UCSD-AML1 (cell line): ENCODE measurements around the gene NLRP10.
A peak's percentile ranks its signal among the peaks of the same experiment; 100 is the strongest.
"Not testable (repeated sequence)": the region's sequence is repeated elsewhere in the genome, so short reads cannot be mapped to it uniquely, and the experiment has no call there.

Experiments used
- DNase-seq: peaks from one replicate; lab custom pipeline; 2025; ENCODE audit not compliant: unreplicated experiment; lab: John Stamatoyannopoulos, UW

The NLRP10 gene

GRCh38 chr11:7965386-7965785 lies at the start of gene NLRP10:
TSS of gene NLRP10 (minus strand) at chr11:7965447. CDS start at chr11:7963495, 1,952 bp downstream.
- DNase-seq: no peak

- no peak for DNase-seq
Measured at GRCh38 chr11:8013833-8014232, 48.6 kb upstream of the NLRP10 start.

GRCh38 chr11:8011981-8012444 lies 46.8 kb upstream of the NLRP10 start:
- DNase-seq: no peak

- DNase-seq: no peak
Measured at GRCh38 chr11:8011371-8011770, 46.1 kb upstream of the NLRP10 start.

- no peak for DNase-seq
Measured at GRCh38 chr11:8009856-8010255, 44.6 kb upstream of the NLRP10 start.

- no peak for DNase-seq
Measured at GRCh38 chr11:8008212-8008611, 43.0 kb upstream of the NLRP10 start.

- DNase-seq: peak; percentile 21
Measured at GRCh38 chr11:8006349-8006977, 41.2 kb upstream of the NLRP10 start.

GRCh38 chr11:8005556-8005955 lies 40.3 kb upstream of the NLRP10 start:
- no peak for DNase-seq

GRCh38 chr11:8004008-8004407 lies 38.8 kb upstream of the NLRP10 start:
- no peak for DNase-seq

- DNase-seq: no peak
Measured at GRCh38 chr11:8003187-8003586, 37.9 kb upstream of the NLRP10 start.

- DNase-seq: no peak
Measured at GRCh38 chr11:8002676-8003075, 37.4 kb upstream of the NLRP10 start.

GRCh38 chr11:8000390-8000789 lies 35.1 kb upstream of the NLRP10 start:
- DNase-seq: no peak

GRCh38 chr11:7999795-8000194 lies 34.5 kb upstream of the NLRP10 start:
- no peak for DNase-seq

GRCh38 chr11:7994581-7995278 lies 29.5 kb upstream of the NLRP10 start:
- DNase-seq: no peak

- DNase-seq: not testable (repeated sequence)
Measured at GRCh38 chr11:7987560-7987883, 22.3 kb upstream of the NLRP10 start.

- DNase-seq: peak; percentile 91
Measured at GRCh38 chr11:7986768-7987559, 21.7 kb upstream of the NLRP10 start, which contains the start of gene EIF3F. TSS of gene EIF3F (plus strand) at chr11:7987337. CDS start at chr11:7987353, 16 bp downstream.

GRCh38 chr11:7983832-7984590 lies 18.8 kb upstream of the NLRP10 start:
- no peak for DNase-seq

GRCh38 chr11:7982582-7983119 lies 17.4 kb upstream of the NLRP10 start:
- DNase-seq: no peak

- DNase-seq: no peak
Measured at GRCh38 chr11:7981619-7982157, 16.4 kb upstream of the NLRP10 start.

- DNase-seq: no peak
Measured at GRCh38 chr11:7977232-7977917, 12.1 kb upstream of the NLRP10 start.
